ENCODE measurements around the gene SYT4.

DNA sequence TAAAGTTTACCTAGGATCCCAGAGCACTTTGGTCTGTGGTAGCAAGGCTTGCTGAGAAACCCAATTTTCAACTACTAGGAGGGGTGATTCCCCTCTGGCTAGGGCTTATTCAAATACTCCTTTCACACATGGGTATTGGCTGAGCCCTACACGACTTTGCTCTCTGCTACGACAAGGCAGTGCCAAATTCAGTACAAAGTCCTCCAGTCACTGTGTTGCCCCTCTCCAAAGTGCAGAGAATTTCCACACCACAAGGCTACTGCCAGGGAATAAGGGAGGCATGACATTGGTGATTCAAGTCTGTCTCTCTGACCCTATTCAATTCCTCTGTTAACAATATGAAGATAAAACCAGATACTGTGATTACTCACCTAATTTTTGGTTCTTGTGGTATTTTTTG, 38.9 kb downstream of the SYT4 start:
- TF ChIP-seq POLR2A (IDR thresholded peaks at IDR 0.05; ENCODE audit: low read length) (no peak), GATA1 (IDR thresholded peaks at IDR 0.05; ENCODE audit: low read depth, low read length) (no peak)
